H1 (cell line): ENCODE results near the gene SLC22A2. TPM values are rescaled to one million over a fixed set of nuclear protein-coding genes. Genes with fewer than 3 reads are reported as not detected.

Source experiments
- CTCF ChIA-PET: fragments of 300-600 bp; sonication (Branson Sonifier 250); formaldehyde crosslinking; loops from one replicate; lab custom pipeline; 2021; ENCODE audit not compliant: partially characterized antibody; lab: Charles Lee
- POLR2A ChIA-PET: fragments of 300-600 bp; sonication (Branson Sonifier 250); formaldehyde crosslinking; loops from one replicate; lab custom pipeline; 2021; ENCODE audit warnings: inconsistent platforms; ENCODE audit not compliant: partially characterized antibody; lab: Charles Lee
- DNase-seq, 2 experiments: peaks; one replicate each; pipeline versions ENCODE4 v3.0.0 to v3.0.0-alpha.2; 2010 to 2022; ENCODE audit warnings: low spot score in 2 of 2, low read depth in 1 of 2, mixed read lengths in 1 of 2
- FAIRE-seq: peaks from 2 replicates; lab custom pipeline; 2011; peaks lifted over from hg19 to GRCh38; lab: Jason Lieb, UNC
- H2AFZ ChIP-seq: 2 replicates; pipeline ENCODE4 v1.8.1; 2012; ENCODE audit warnings: low read length, inconsistent platforms
- H2AK5ac ChIP-seq: 2 replicates; pipeline ENCODE4 v1.6.1; 2013; ENCODE audit warnings: low read depth, low read length
- H2BK120ac ChIP-seq: replicated peaks from 2 replicates; pipeline ENCODE3; 2013; ENCODE audit warnings: low read depth, low read length, inconsistent platforms
- H2BK12ac ChIP-seq: 2 replicates; pipeline ENCODE4 v1.6.1; 2013; ENCODE audit warnings: low read depth, low read length
- H2BK15ac ChIP-seq: 2 replicates; pipeline ENCODE4 v1.6.1; 2013; ENCODE audit warnings: low read length
- H2BK20ac ChIP-seq: 2 replicates; pipeline ENCODE4 v1.6.1; 2013; ENCODE audit warnings: low read length
- H2BK5ac ChIP-seq: 2 replicates; pipeline ENCODE4 v1.6.1; 2013; ENCODE audit warnings: low read depth, low read length
- H3K14ac ChIP-seq: 2 replicates; pipeline ENCODE4 v1.6.1; 2013; ENCODE audit warnings: inconsistent platforms; ENCODE audit not compliant: insufficient read length
- H3K18ac ChIP-seq: 2 replicates; pipeline ENCODE4 v1.6.1; 2013; ENCODE audit warnings: low read length; ENCODE audit errors: extremely low read depth
- H3K23ac ChIP-seq: 2 replicates; pipeline ENCODE4 v1.6.1; 2013; ENCODE audit warnings: inconsistent platforms; ENCODE audit not compliant: insufficient read length
- H3K23me2 ChIP-seq: 2 replicates; pipeline ENCODE4 v1.6.1; 2013; ENCODE audit warnings: low read depth, low read length
- H3K27ac ChIP-seq: 2 replicates; pipeline ENCODE4 v1.6.1; 2011; ENCODE audit warnings: low read depth, low read length, inconsistent platforms
- H3K27me3 ChIP-seq, 4 experiments: replicated peaks in 1 of 4; 1 replicate in 1 of 4; 2 replicates in 3 of 4; pipeline versions ENCODE4 v1.6.1 to v1.8.1; 2011 to 2013; ENCODE audit warnings: low read length in 3 of 4, mild to moderate bottlenecking in 3 of 4, inconsistent platforms in 2 of 4, mixed read lengths in 2 of 4, moderate library complexity in 1 of 4; ENCODE audit not compliant: control insufficient read depth in 3 of 4, insufficient read depth in 3 of 4; ENCODE audit errors: extremely low read depth in 1 of 4
- H3K36me3 ChIP-seq, 4 experiments: 2 replicates each; pipeline versions ENCODE4 v1.6.1 to v1.8.1; 2011 to 2013; ENCODE audit warnings: mild to moderate bottlenecking in 4 of 4, low read length in 3 of 4, moderate library complexity in 2 of 4, control low read depth in 1 of 4, inconsistent platforms in 1 of 4; ENCODE audit not compliant: insufficient read depth in 4 of 4, control insufficient read depth in 2 of 4
- H3K4ac ChIP-seq: replicated peaks from 2 replicates; pipeline ENCODE3; 2013; ENCODE audit warnings: low read length, low read depth, mixed read lengths, inconsistent platforms; ENCODE audit not compliant: insufficient read length
- H3K4me1 ChIP-seq, 4 experiments: replicated peaks in 1 of 4; 1 replicate in 1 of 4; 2 replicates in 3 of 4; pipeline versions ENCODE4 v1.6.1 to v1.8.1; 2011 to 2013; ENCODE audit warnings: low read length in 3 of 4, inconsistent platforms in 2 of 4, mixed read lengths in 1 of 4; ENCODE audit not compliant: insufficient read depth in 4 of 4, control insufficient read depth in 3 of 4
- H3K4me2 ChIP-seq, 2 experiments: 2 replicates each; pipeline versions ENCODE4 v1.6.1 to v1.8.1; 2011 to 2013; ENCODE audit warnings: low read depth in 2 of 2, low read length in 2 of 2, control low read depth in 1 of 2, inconsistent platforms in 1 of 2, mild to moderate bottlenecking in 1 of 2; ENCODE audit not compliant: insufficient read depth in 1 of 2
- H3K4me3 ChIP-seq, 4 experiments: fragments of 200-600, 300-600 bp in 1 of 4; sonication (generic), shearing (Covaris generic), sonication (Bioruptor Twin) in 1 of 4; 2 replicates each; pipeline versions ENCODE4 v1.5.1 to v1.8.1; 2011 to 2016; ENCODE audit warnings: low read length in 4 of 4, low read depth in 3 of 4, control low read depth in 2 of 4, inconsistent platforms in 2 of 4, mild to moderate bottlenecking in 2 of 4, mixed read lengths in 1 of 4, moderate library complexity in 1 of 4; ENCODE audit not compliant: insufficient read depth in 2 of 4; ENCODE audit errors: extremely low read depth in 1 of 4
- H3K56ac ChIP-seq: replicated peaks from 2 replicates; pipeline ENCODE3; 2013; ENCODE audit warnings: low read depth, mild to moderate bottlenecking, mixed read lengths, low read length, inconsistent platforms; ENCODE audit not compliant: insufficient read length
- H3K79me1 ChIP-seq: 2 replicates; pipeline ENCODE4 v1.6.1; 2013; ENCODE audit warnings: low read depth, low read length, control low read depth
- H3K79me2 ChIP-seq, 2 experiments: 2 replicates each; pipeline versions ENCODE4 v1.6.1 to v1.8.1; 2012 to 2013; ENCODE audit warnings: low read length in 2 of 2, mild to moderate bottlenecking in 2 of 2, inconsistent platforms in 1 of 2; ENCODE audit not compliant: insufficient read depth in 2 of 2, control insufficient read depth in 1 of 2
- H3K9ac ChIP-seq, 4 experiments: replicated peaks in 1 of 4; 1 replicate in 1 of 4; 2 replicates in 3 of 4; pipeline versions ENCODE4 v1.6.1 to v1.8.1; 2011 to 2013; ENCODE audit warnings: low read depth in 3 of 4, low read length in 3 of 4, control low read depth in 2 of 4, mild to moderate bottlenecking in 2 of 4, moderate library complexity in 2 of 4, inconsistent platforms in 1 of 4; ENCODE audit errors: extremely low read depth in 1 of 4
- H3K9me3 ChIP-seq, 2 experiments: 2 replicates each; pipeline versions ENCODE4 v1.6.1 to v1.8.1; 2012 to 2013; ENCODE audit warnings: mild to moderate bottlenecking in 2 of 2, moderate library complexity in 2 of 2, control low read depth in 1 of 2, inconsistent platforms in 1 of 2, low read depth in 1 of 2, low read length in 1 of 2, mixed read lengths in 1 of 2; ENCODE audit not compliant: insufficient read depth in 2 of 2
- H4K20me1 ChIP-seq, 2 experiments: replicated peaks in 1 of 2; 2 replicates each; pipeline versions ENCODE3 to v1.8.1; 2011 to 2013; ENCODE audit warnings: inconsistent platforms in 2 of 2, low read length in 2 of 2, mild to moderate bottlenecking in 1 of 2; ENCODE audit not compliant: insufficient read depth in 2 of 2, control insufficient read depth in 1 of 2
- H4K5ac ChIP-seq: 2 replicates; pipeline ENCODE4 v1.6.1; 2013; ENCODE audit warnings: low read length, low read depth, mixed read lengths, inconsistent platforms; ENCODE audit not compliant: insufficient read length
- H4K8ac ChIP-seq: 2 replicates; pipeline ENCODE4 v1.8.0; 2013; ENCODE audit warnings: mild to moderate bottlenecking, moderate library complexity, low read length, inconsistent platforms; ENCODE audit not compliant: insufficient read depth; ENCODE audit errors: extremely low read depth
- H4K91ac ChIP-seq: replicated peaks from 2 replicates; pipeline ENCODE3; 2013; ENCODE audit warnings: low read length, mixed read lengths, inconsistent platforms; ENCODE audit not compliant: insufficient read length
- ASH2L ChIP-seq: fragments of 200-600, 300-600 bp; sonication (generic); IDR thresholded peaks from one replicate; pipeline ENCODE4 v1.7.1; 2017; ENCODE audit warnings: low read length
- ATF2 ChIP-seq: IDR thresholded peaks from 2 replicates; pipeline ENCODE4 v1.6.1; 2012; ENCODE audit warnings: low read length, inconsistent platforms
- CBX5 ChIP-seq: fragments of 300-800, 300-1000 bp; sonication (generic); IDR thresholded peaks from 2 replicates; pipeline ENCODE4 v1.7.1; 2016; ENCODE audit warnings: antibody characterized with exemption, low read length, low read depth
- CHD1 ChIP-seq: IDR thresholded peaks from 2 replicates; pipeline ENCODE4 v1.6.1; 2012; ENCODE audit warnings: low read depth, low read length, improper control_type of control experiment
- EZH2 ChIP-seq: fragments of 200-600 bp; sonication (generic); IDR thresholded peaks from 2 replicates; pipeline ENCODE4 v1.7.1; 2012; ENCODE audit warnings: low read depth, mild to moderate bottlenecking, moderate library complexity, low read length, inconsistent platforms; ENCODE audit not compliant: severe bottlenecking
- HDAC6 ChIP-seq: IDR thresholded peaks from one replicate; pipeline ENCODE4 v1.7.1; 2012; ENCODE audit warnings: low read depth, mild to moderate bottlenecking, inconsistent platforms, low read length, moderate library complexity
- POLR2AphosphoS5 ChIP-seq: IDR thresholded peaks from 2 replicates; pipeline ENCODE4 v1.6.1; 2011; ENCODE audit warnings: low read depth, low read length
- POU5F1 ChIP-seq: IDR thresholded peaks from 2 replicates; pipeline ENCODE4 v1.6.1; 2011; ENCODE audit warnings: low read depth, mild to moderate bottlenecking, low read length, moderate library complexity
- SP1 ChIP-seq: IDR thresholded peaks from 2 replicates; pipeline ENCODE4 v1.6.1; 2011; ENCODE audit warnings: low read depth, low read length
- SUZ12 ChIP-seq: fragments of 200-600 bp; sonication (generic); IDR thresholded peaks from 2 replicates; pipeline ENCODE4 v1.6.1; 2012; ENCODE audit warnings: mild to moderate bottlenecking, inconsistent platforms, low read length, moderate library complexity, mixed read lengths
- TAF7 ChIP-seq: optimal IDR thresholded peaks from 2 replicates; pipeline ENCODE3; 2011; ENCODE audit warnings: low read depth, mild to moderate bottlenecking, inconsistent platforms, low read length, moderate library complexity, borderline replicate concordance
- WGBS, 2 experiments: shearing (Covaris generic) in 1 of 2; methylation state at CpG; one replicate each; pipeline versions ENCODE4 v1.1.6 to v1.1.7; 2013 to 2015; ENCODE audit warnings: low lambda C conversion rate in 2 of 2, mixed read lengths in 2 of 2, inconsistent platforms in 1 of 2, low coverage in 1 of 2, missing lambda C conversion rate in 1 of 2; ENCODE audit not compliant: insufficient replicate concordance in 2 of 2, insufficient coverage in 1 of 2, insufficient read length in 1 of 2; ENCODE audit errors: extremely low coverage in 1 of 2, missing lambda C conversion rate in 1 of 2; 5-methylcytosine and 5-hydroxymethylcytosine counted together
- polyA plus RNA-seq, 7 experiments: library from polyadenylated mRNA; depleted of rRNA in 3 of 7; stranded (reverse) in 5 of 7; unstranded in 2 of 7; fragments of >200 nt in 5 of 7; fragments of 200-250 nt in 2 of 7; gene quantifications; 1 replicate in 5 of 7; 2 replicates in 1 of 7; 4 replicates in 1 of 7; pipeline versions ENCODE4 v1.2.1 to v1.2.3, GENCODE V29; 2011 to 2013; ENCODE audit warnings: missing spikeins in 2 of 7, mixed read lengths in 2 of 7
- total RNA-seq: library from RNA; stranded (reverse); fragmentation: NEBNext Ultra II Directional; extraction: Animal tissue kit (Norgen Biotek cat#: 25700); gene quantifications from 2 replicates; pipeline ENCODE4 v1.2.1, GENCODE V29; 2021
- TF ChIP-seq, protein P1 (sequence below): IDR thresholded peaks from 2 replicates; pipeline ENCODE4 v1.6.1; 2012; ENCODE audit warnings: inconsistent platforms

Gene SLC22A2
- total and polyA plus RNA-seq, 2 of the 8 experiments (the other 6 are each of a cell fraction or from before 2014, with no cell fraction given): 0.23 to 1.4 TPM

- CTCF ChIA-PET: interaction anchor here (1.3 kb wide), 1 partner anchor 165 kb away, joined by 4 read pairs; no protein-coding TSS in a partner anchor
- Histone ChIP-seq H2BK120ac (no peak overlapping the region), H3K14ac (no peak overlapping the region), H3K23me2 (peaks cover 3% of the 10 kb centered on the region; the same call in 1 of the 2 replicates), H3K27me3 (no peaks in the 10 kb centered on the region), H2BK5ac (no peak overlapping the region), H3K4me3 (no peak overlapping the region), H4K91ac (no peak overlapping the region), H3K27ac (no peak overlapping the region), H3K4me2 (no peak overlapping the region), H3K23ac (no peak overlapping the region), H2AK5ac (no peak overlapping the region), H4K8ac (no peak overlapping the region), H2AFZ (no peak overlapping the region), H2BK12ac (no peak overlapping the region), H3K18ac (no peak overlapping the region), H4K5ac (no peak overlapping the region), H2BK20ac (no peak overlapping the region), H3K9ac (no peak overlapping the region), H3K36me3 (no peaks in the 10 kb centered on the region), H4K20me1 (no peaks in the 10 kb centered on the region), H3K79me2 (no peaks in the 10 kb centered on the region), H2BK15ac (no peak overlapping the region), H3K4me1 (peaks cover 0 to 9% (median 4%) of the 10 kb centered on the region in 4 experiments; a peak in 4 of 7 replicates), H3K4ac (no peak overlapping the region), H3K56ac (no peak overlapping the region), H3K79me1 (no peaks in the 10 kb centered on the region), H3K9me3 (peaks cover 0 to 7% of the 10 kb centered on the region in 2 experiments; a peak in 1 of 4 replicates)
- DNase-seq (no peak), FAIRE-seq (no peak)
- POLR2A ChIA-PET: no interaction called here
- 78% methylated on average over 2 of the region's 2 CpGs; no CpG with 5 or more reads in 1 of the 2 experiments for WGBS, 2 experiments
- no peak for TF ChIP-seq POU5F1
- TF ChIP-seq CHD1: no peak
- TF ChIP-seq ATF2: no peak
- no peak for TF ChIP-seq ASH2L
- no peak for TF ChIP-seq POLR2AphosphoS5
- TF ChIP-seq SUZ12: no peak
- no peak for TF ChIP-seq CBX5
- no peak for TF ChIP-seq HDAC6
- TF ChIP-seq EZH2: no peak
- TF ChIP-seq TAF7: no peak
- TF ChIP-seq SP1: no peak
- TF ChIP-seq, protein P1, sequence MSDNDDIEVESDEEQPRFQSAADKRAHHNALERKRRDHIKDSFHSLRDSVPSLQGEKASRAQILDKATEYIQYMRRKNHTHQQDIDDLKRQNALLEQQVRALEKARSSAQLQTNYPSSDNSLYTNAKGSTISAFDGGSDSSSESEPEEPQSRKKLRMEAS: no peak
Measured at GRCh38 chr6:160303806-160304205, 45.2 kb upstream of the SLC22A2 start.
